A549 (cell line): ENCODE measurements around the gene RSPH3. TPM values are rescaled to one million over a fixed set of nuclear protein-coding genes. Genes with fewer than 3 reads are reported as not detected.

ENCODE experiments used
- ATAC-seq, 2 experiments: fragments of 200-7000 bp in 1 of 2; fragments of >200 bp in 1 of 2; cut with Nextera tagmentation in 1 of 2; cut with Tn5 transposase in 1 of 2; 3 replicates each; pipeline versions ENCODE4 v1.8.0 to v1.9.1; 2018 to 2020; ENCODE audit warnings: mild to moderate bottlenecking in 1 of 2, moderate library complexity in 1 of 2
- CTCF ChIA-PET: fragments of 300-600 bp; sonication (Branson Sonifier 250); formaldehyde crosslinking; extraction: SDS; loops from one replicate; lab custom pipeline; 2021; ENCODE audit warnings: antibody characterized with exemption, inconsistent platforms; lab: Yijun Ruan, JAX
- POLR2A ChIA-PET: fragments of 350-600 bp; formaldehyde crosslinking; extraction: SDS; loops from one replicate; lab custom pipeline; 2021; ENCODE audit warnings: antibody characterized with exemption, inconsistent platforms; lab: Yijun Ruan, JAX
- DNase-seq, 2 experiments: peaks; one replicate each; pipeline versions ENCODE4 v3.0.0 to v3.0.0-alpha.2; 2011 to 2016; ENCODE audit warnings: low read depth in 1 of 2, low spot score in 1 of 2
- FAIRE-seq: peaks from 2 replicates; lab custom pipeline; 2011; peaks lifted over from hg19 to GRCh38; lab: Jason Lieb, UNC
- H3K27ac ChIP-seq, 2 experiments: fragments of >200 bp; sonication (Bioruptor Twin); formaldehyde crosslinking; 3 replicates each; pipeline ENCODE4 v1.5.1; 2016 to 2017
- H3K4me1 ChIP-seq: fragments of >200 bp; sonication (Bioruptor Twin); formaldehyde crosslinking; 3 replicates; pipeline ENCODE4 v1.6.1; 2016
- H3K4me2 ChIP-seq: fragments of >200 bp; sonication (Bioruptor Twin); formaldehyde crosslinking; 3 replicates; pipeline ENCODE4 v1.6.1; 2016
- H3K4me3 ChIP-seq: fragments of >200 bp; sonication (Bioruptor Twin); formaldehyde crosslinking; 3 replicates; pipeline ENCODE4 v1.5.1; 2016
- H3K9me3 ChIP-seq: fragments of >200 bp; sonication (Bioruptor Twin); formaldehyde crosslinking; 3 replicates; pipeline ENCODE4 v1.6.1; 2016
- BHLHE40 ChIP-seq: IDR thresholded peaks from 2 replicates; pipeline ENCODE4 v1.6.1; 2012; ENCODE audit warnings: low read depth, low read length, inconsistent platforms
- CBX2 ChIP-seq: fragments of 200-600 bp; sonication (generic); IDR thresholded peaks from 2 replicates; pipeline ENCODE4 v1.6.1; 2016; ENCODE audit warnings: low read depth, mild to moderate bottlenecking, borderline replicate concordance
- CHD4 ChIP-seq: fragments of 200-600 bp; sonication (generic); IDR thresholded peaks from 2 replicates; pipeline ENCODE4 v1.6.1; 2016; ENCODE audit warnings: antibody characterized with exemption, mild to moderate bottlenecking, borderline replicate concordance
- ESRRA ChIP-seq: fragments of 150-350 bp; IDR thresholded peaks from 2 replicates; pipeline ENCODE4 v1.6.1; 2014; ENCODE audit warnings: mild to moderate bottlenecking, low read length, borderline replicate concordance
- FOSB ChIP-seq: fragments of 250-450 bp; sonication (Bioruptor Pico); IDR thresholded peaks from 2 replicates; pipeline ENCODE4 v1.5.0; 2020; ENCODE audit warnings: mild to moderate bottlenecking, moderate library complexity
- FOXS1 ChIP-seq: fragments of 250-450 bp; sonication (Bioruptor Pico); IDR thresholded peaks from 2 replicates; pipeline ENCODE4 v1.5.0; 2020; ENCODE audit warnings: mild to moderate bottlenecking, moderate library complexity
- GATA3 ChIP-seq: IDR thresholded peaks from 2 replicates; pipeline ENCODE4 v1.6.1; 2012; ENCODE audit warnings: borderline replicate concordance
- HOXB13 ChIP-seq: fragments of 250-450 bp; sonication (Bioruptor Pico); IDR thresholded peaks from 2 replicates; pipeline ENCODE4 v1.5.0; 2020; ENCODE audit warnings: low read depth, mild to moderate bottlenecking, moderate library complexity
- MAFK ChIP-seq: fragments of 450-650 bp; IDR thresholded peaks from 2 replicates; pipeline ENCODE4 v1.6.1; 2014; ENCODE audit not compliant: partially characterized antibody
- MYC ChIP-seq: IDR thresholded peaks from 2 replicates; pipeline ENCODE4 v1.6.1; 2012; ENCODE audit warnings: mild to moderate bottlenecking, inconsistent platforms, low read length, improper control_type of control experiment, borderline replicate concordance
- NFE2L2 ChIP-seq: fragments of 150-350 bp; conservative IDR thresholded peaks from 2 replicates; pipeline ENCODE4 v1.6.1; 2014; ENCODE audit warnings: low read length
- NPAS2 ChIP-seq: fragments of 250-450 bp; sonication (Bioruptor Pico); IDR thresholded peaks from 2 replicates; pipeline ENCODE4 v1.8.0; 2022; ENCODE audit warnings: mild to moderate bottlenecking, moderate library complexity, borderline replicate concordance
- RNF2 ChIP-seq: fragments of 200-600 bp; sonication (generic); IDR thresholded peaks from 2 replicates; pipeline ENCODE4 v1.6.1; 2016; ENCODE audit warnings: low read depth, mild to moderate bottlenecking, antibody characterized with exemption, moderate library complexity, borderline replicate concordance
- TP53 ChIP-seq: fragments of 250-450 bp; sonication (Bioruptor Pico); IDR thresholded peaks from 2 replicates; pipeline ENCODE4 v1.5.0; 2021; ENCODE audit warnings: mild to moderate bottlenecking, moderate library complexity
- ZC3H11A ChIP-seq: fragments of 450-650 bp; IDR thresholded peaks from 2 replicates; pipeline ENCODE4 v1.6.1; 2014; ENCODE audit warnings: antibody characterized with exemption, mild to moderate bottlenecking
- WGBS: methylation state at CpG from one replicate; pipeline ENCODE4 v1.1.6; 2017; ENCODE audit errors: missing lambda C conversion rate; 5-methylcytosine and 5-hydroxymethylcytosine counted together
- polyA plus RNA-seq, 4 experiments: library from polyadenylated mRNA; depleted of rRNA in 3 of 4; stranded (reverse); fragments of >200 nt; fragmentation: RNase III in 1 of 4; extraction: RNeasy Plus Mini Kit Qiagen cat#74134 plus additional on column Dnase treatment in 1 of 4; gene quantifications; 2 replicates in 3 of 4; 3 replicates in 1 of 4; pipeline ENCODE4 v1.2.3, GENCODE V29; 2011 to 2017
- TF ChIP-seq, protein P1 (sequence below): fragments of 150-350 bp; IDR thresholded peaks from 2 replicates; pipeline ENCODE4 v1.6.1; 2014; ENCODE audit warnings: low read depth, mild to moderate bottlenecking, low read length
- TF ChIP-seq, protein P2 (sequence below): IDR thresholded peaks from 2 replicates; pipeline ENCODE4 v1.6.1; 2012
- TF ChIP-seq, protein P3 (sequence below): IDR thresholded peaks from 2 replicates; pipeline ENCODE4 v1.6.1; 2012
- TF ChIP-seq, protein P4 (sequence below): fragments of 250-450 bp; sonication (Bioruptor Pico); IDR thresholded peaks from 2 replicates; pipeline ENCODE4 v1.5.0; 2021; ENCODE audit warnings: mild to moderate bottlenecking, moderate library complexity, borderline replicate concordance
- TF ChIP-seq, protein P5 (sequence below): fragments of >200 bp; sonication (Bioruptor Twin); formaldehyde crosslinking; IDR thresholded peaks from 3 replicates; pipeline ENCODE4 v1.6.1; 2016
- TF ChIP-seq, protein P6 (sequence below): fragments of 450-650 bp; IDR thresholded peaks from 2 replicates; pipeline ENCODE4 v1.6.1; 2014; ENCODE audit warnings: antibody characterized with exemption
- TF ChIP-seq, protein P7 (sequence below): fragments of >200 bp; sonication (Bioruptor Twin); formaldehyde crosslinking; IDR thresholded peaks from 3 replicates; pipeline ENCODE4 v1.5.1; 2016

The RSPH3 gene
- polyA plus RNA-seq, 2 of the 4 experiments (the other 2 are of a cell fraction), result 2.6 to 3.6 TPM

DNA sequence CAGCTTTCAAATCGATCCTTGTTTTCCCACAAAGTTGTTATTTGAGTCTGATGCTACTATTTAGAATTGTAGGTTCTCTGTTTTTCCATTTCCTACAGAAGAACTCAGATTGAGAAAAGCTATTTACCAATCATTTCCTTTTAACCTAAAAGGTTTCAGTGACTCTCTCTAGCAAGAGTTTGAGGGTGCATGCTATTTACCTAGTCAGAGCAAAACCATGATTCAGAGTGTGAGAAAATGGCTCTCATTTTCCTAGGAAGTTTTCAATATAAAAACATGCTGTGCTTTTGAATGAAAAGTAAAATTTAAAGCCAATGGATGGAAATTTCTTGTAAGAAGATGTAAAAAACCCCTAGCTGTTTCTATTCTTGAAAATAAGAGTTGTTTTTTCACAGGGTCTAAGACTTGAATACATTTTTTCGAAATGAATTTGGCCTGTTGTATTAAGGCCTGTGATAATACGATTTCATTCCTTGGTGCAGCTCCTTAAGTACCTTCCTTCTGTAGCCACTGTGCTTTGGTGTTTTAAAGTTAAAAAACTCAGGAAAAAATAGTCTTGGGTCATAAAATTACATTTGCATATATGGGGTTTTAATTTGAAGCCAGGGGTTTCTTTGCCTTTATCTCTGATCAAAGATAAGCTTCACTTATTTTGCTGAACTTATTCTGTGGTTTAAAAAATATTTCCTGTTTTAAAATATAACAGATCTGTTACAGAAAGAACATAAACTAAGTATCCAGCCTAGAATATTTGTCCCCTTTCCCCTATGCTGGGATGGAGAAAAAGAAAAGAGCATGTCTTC is 18.0 kb upstream of the RSPH3 start:
- Histone ChIP-seq H3K4me1 (no peaks in the 10 kb centered on the region), H3K4me3 (no peak overlapping the region), H3K4me2 (no peak overlapping the region), H3K27ac (no peak overlapping the region), H3K9me3 (no peaks in the 10 kb centered on the region)
- ATAC-seq, result no peak
- WGBS, result 62% methylated on average over 3 of the region's 3 CpGs
- TF ChIP-seq NPAS2 (CRISPR knock-in tag) (no peak), HOXB13 (CRISPR knock-in tag) (no peak), BHLHE40 (no peak)
- TF ChIP-seq, protein P1, sequence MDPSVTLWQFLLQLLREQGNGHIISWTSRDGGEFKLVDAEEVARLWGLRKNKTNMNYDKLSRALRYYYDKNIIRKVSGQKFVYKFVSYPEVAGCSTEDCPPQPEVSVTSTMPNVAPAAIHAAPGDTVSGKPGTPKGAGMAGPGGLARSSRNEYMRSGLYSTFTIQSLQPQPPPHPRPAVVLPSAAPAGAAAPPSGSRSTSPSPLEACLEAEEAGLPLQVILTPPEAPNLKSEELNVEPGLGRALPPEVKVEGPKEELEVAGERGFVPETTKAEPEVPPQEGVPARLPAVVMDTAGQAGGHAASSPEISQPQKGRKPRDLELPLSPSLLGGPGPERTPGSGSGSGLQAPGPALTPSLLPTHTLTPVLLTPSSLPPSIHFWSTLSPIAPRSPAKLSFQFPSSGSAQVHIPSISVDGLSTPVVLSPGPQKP, result no peak
- TF ChIP-seq, protein P2, sequence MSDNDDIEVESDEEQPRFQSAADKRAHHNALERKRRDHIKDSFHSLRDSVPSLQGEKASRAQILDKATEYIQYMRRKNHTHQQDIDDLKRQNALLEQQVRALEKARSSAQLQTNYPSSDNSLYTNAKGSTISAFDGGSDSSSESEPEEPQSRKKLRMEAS, result no peak
- ChIA-PET POLR2A (no interaction called here), CTCF (interaction anchor here (0.9 to 1.6 kb wide), 3 partner anchors 9 to 117 kb away, joined by 3 read pairs; no protein-coding TSS in a partner anchor)
- no peak for DNase-seq
- FAIRE-seq, result no peak

DNA sequence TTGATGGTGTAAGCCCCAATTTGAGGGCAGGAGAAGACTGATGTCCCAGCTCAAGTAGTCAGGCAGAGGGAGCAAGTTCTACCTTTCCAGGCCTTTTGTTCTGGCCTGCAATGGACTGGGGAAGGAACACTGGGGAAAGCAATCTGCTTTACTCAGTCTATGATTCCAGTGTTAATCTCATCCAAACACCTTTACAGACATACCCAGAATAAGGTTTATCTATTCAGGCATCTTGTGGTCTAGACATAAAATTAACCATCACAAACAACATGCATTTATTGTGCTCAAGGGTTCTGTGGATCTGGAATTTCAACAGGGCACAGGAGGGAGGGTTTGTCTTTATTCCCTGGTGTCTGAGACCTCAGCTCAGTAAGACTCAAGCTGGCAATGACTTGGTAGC is 14.4 kb upstream of the RSPH3 start:
- H3K4me1 ChIP-seq, result no peaks in the 10 kb centered on the region
- no peak overlapping the region for H3K27ac ChIP-seq
- FAIRE-seq, result no peak
- TF ChIP-seq CBX2, result no peak
- TF ChIP-seq FOSB (CRISPR knock-in tag), result no peak
- TF ChIP-seq, protein P3, sequence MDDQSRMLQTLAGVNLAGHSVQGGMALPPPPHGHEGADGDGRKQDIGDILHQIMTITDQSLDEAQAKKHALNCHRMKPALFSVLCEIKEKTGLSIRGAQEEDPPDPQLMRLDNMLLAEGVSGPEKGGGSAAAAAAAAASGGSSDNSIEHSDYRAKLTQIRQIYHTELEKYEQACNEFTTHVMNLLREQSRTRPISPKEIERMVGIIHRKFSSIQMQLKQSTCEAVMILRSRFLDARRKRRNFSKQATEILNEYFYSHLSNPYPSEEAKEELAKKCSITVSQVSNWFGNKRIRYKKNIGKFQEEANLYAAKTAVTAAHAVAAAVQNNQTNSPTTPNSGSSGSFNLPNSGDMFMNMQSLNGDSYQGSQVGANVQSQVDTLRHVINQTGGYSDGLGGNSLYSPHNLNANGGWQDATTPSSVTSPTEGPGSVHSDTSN, result no peak
- TF ChIP-seq, all 56 proteins: peak for 0
- DNase-seq, result no peak
- no peaks in the 10 kb centered on the region for H3K9me3 ChIP-seq
- ChIA-PET CTCF (interaction anchor here (1.7 kb wide), 1 partner anchor 27 kb away, joined by 4 read pairs; no protein-coding TSS in a partner anchor), POLR2A (no interaction called here)
- H3K4me3 ChIP-seq, result no peak overlapping the region
- ATAC-seq, result no peak
- H3K4me2 ChIP-seq, result no peak overlapping the region

DNA sequence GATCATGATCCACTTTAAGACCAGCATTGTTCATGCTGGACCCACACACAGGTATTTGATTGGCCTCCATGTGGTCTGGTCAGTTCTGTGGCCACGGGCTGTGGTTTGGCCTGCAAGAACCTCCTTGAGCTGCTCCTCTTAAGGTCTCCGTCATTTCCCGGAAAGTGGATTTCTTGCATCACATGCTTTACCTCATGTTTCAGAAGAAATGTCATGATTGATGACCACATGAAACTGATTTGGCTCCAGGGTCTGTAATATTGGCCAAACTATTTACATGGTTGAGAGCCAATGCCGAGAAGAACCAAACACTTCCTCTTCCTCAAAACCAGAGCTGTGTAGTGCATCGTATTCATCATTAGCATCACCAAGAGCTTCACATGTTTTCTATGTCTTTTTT is 13.2 kb upstream of the RSPH3 start:
- H3K4me1 ChIP-seq, result no peaks in the 10 kb centered on the region
- TF ChIP-seq GATA3, result no peak
- no peak for TF ChIP-seq MAFK
- no peak for TF ChIP-seq RNF2
- TF ChIP-seq, protein P4, sequence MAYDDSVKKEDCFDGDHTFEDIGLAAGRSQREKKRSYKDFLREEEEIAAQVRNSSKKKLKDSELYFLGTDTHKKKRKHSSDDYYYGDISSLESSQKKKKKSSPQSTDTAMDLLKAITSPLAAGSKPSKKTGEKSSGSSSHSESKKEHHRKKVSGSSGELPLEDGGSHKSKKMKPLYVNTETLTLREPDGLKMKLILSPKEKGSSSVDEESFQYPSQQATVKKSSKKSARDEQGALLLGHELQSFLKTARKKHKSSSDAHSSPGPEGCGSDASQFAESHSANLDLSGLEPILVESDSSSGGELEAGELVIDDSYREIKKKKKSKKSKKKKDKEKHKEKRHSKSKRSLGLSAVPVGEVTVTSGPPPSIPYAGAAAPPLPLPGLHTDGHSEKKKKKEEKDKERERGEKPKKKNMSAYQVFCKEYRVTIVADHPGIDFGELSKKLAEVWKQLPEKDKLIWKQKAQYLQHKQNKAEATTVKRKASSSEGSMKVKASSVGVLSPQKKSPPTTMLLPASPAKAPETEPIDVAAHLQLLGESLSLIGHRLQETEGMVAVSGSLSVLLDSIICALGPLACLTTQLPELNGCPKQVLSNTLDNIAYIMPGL (CRISPR knock-in tag), result no peak
- TF ChIP-seq TP53 (CRISPR knock-in tag), result no peak
- no peak for TF ChIP-seq CHD4
- TF ChIP-seq, protein P5, sequence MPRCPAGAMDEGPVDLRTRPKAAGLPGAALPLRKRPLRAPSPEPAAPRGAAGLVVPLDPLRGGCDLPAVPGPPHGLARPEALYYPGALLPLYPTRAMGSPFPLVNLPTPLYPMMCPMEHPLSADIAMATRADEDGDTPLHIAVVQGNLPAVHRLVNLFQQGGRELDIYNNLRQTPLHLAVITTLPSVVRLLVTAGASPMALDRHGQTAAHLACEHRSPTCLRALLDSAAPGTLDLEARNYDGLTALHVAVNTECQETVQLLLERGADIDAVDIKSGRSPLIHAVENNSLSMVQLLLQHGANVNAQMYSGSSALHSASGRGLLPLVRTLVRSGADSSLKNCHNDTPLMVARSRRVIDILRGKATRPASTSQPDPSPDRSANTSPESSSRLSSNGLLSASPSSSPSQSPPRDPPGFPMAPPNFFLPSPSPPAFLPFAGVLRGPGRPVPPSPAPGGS, result no peak
- TF ChIP-seq MYC, result no peak
- TF ChIP-seq ESRRA, result no peak
- TF ChIP-seq FOXS1, result no peak
- TF ChIP-seq, protein P2, result no peak
- TF ChIP-seq, protein P6, sequence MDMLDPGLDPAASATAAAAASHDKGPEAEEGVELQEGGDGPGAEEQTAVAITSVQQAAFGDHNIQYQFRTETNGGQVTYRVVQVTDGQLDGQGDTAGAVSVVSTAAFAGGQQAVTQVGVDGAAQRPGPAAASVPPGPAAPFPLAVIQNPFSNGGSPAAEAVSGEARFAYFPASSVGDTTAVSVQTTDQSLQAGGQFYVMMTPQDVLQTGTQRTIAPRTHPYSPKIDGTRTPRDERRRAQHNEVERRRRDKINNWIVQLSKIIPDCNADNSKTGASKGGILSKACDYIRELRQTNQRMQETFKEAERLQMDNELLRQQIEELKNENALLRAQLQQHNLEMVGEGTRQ, result no peak
- no peak for TF ChIP-seq ZC3H11A
- TF ChIP-seq, protein P7, sequence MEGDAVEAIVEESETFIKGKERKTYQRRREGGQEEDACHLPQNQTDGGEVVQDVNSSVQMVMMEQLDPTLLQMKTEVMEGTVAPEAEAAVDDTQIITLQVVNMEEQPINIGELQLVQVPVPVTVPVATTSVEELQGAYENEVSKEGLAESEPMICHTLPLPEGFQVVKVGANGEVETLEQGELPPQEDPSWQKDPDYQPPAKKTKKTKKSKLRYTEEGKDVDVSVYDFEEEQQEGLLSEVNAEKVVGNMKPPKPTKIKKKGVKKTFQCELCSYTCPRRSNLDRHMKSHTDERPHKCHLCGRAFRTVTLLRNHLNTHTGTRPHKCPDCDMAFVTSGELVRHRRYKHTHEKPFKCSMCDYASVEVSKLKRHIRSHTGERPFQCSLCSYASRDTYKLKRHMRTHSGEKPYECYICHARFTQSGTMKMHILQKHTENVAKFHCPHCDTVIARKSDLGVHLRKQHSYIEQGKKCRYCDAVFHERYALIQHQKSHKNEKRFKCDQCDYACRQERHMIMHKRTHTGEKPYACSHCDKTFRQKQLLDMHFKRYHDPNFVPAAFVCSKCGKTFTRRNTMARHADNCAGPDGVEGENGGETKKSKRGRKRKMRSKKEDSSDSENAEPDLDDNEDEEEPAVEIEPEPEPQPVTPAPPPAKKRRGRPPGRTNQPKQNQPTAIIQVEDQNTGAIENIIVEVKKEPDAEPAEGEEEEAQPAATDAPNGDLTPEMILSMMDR, result no peak
- no peak for TF ChIP-seq NFE2L2
- H3K4me3 ChIP-seq, result no peak overlapping the region
- no peak overlapping the region for H3K4me2 ChIP-seq
- no peak for FAIRE-seq
- WGBS, result 88% methylated on average over 5 of the region's 5 CpGs
- POLR2A ChIA-PET, result no interaction called here
- no peak for ATAC-seq
- DNase-seq, result no peak
- H3K27ac ChIP-seq, result no peak overlapping the region
- CTCF ChIA-PET, result no interaction called here
- H3K9me3 ChIP-seq, result no peaks in the 10 kb centered on the region
